ENCODE results near the gene PLAGL1.
A peak's percentile ranks its signal among the peaks of the same experiment; 100 is the strongest.
"Not testable (repeated sequence)": the region's sequence is repeated elsewhere in the genome, so short reads cannot be mapped to it uniquely, and the experiment has no call there.

PLAGL1 gene, protein sequence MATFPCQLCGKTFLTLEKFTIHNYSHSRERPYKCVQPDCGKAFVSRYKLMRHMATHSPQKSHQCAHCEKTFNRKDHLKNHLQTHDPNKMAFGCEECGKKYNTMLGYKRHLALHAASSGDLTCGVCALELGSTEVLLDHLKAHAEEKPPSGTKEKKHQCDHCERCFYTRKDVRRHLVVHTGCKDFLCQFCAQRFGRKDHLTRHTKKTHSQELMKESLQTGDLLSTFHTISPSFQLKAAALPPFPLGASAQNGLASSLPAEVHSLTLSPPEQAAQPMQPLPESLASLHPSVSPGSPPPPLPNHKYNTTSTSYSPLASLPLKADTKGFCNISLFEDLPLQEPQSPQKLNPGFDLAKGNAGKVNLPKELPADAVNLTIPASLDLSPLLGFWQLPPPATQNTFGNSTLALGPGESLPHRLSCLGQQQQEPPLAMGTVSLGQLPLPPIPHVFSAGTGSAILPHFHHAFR

DNA sequence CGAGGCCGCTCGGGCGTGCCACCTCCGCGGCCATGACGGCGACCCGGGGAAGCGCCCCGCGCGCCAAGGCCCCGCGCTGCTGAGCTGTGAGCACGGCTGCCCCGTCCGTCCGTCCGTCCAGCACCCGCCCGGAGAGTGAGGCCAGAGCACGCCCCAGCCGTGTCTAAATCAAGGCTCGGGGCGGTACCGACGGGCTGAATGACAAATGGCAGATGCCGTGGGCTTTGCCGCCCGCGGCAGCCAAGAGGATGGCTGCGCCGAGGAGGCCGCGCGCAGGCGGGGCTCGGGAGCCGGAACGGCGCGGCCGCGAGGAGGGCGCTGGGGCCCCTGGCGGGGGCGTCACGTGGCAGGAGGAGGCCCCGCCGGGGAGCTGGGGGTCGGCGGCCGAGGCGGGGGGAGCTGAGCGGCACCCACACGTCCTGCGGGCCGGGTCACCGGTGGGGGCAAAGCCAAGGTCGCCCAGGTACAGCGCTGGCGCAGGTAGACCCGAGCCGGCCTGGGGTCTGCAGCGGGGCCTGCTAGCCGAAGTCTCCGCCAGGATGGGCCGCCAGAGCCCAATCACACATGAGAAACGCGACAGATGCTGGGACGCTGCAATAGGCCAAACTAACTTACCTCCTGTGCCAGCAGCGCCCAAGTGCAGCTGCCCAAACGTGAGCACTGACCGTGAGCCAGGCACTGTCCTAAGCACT, at the start of gene PLAGL1:
TSS of gene PLAGL1 (minus strand) at position 140 of the 692 bp plus-strand sequence. CDS start 60,123 bp downstream, outside the sequence.
- peak; percentile 63 for DNase-seq (ENCODE audit: low spot score)

DNA sequence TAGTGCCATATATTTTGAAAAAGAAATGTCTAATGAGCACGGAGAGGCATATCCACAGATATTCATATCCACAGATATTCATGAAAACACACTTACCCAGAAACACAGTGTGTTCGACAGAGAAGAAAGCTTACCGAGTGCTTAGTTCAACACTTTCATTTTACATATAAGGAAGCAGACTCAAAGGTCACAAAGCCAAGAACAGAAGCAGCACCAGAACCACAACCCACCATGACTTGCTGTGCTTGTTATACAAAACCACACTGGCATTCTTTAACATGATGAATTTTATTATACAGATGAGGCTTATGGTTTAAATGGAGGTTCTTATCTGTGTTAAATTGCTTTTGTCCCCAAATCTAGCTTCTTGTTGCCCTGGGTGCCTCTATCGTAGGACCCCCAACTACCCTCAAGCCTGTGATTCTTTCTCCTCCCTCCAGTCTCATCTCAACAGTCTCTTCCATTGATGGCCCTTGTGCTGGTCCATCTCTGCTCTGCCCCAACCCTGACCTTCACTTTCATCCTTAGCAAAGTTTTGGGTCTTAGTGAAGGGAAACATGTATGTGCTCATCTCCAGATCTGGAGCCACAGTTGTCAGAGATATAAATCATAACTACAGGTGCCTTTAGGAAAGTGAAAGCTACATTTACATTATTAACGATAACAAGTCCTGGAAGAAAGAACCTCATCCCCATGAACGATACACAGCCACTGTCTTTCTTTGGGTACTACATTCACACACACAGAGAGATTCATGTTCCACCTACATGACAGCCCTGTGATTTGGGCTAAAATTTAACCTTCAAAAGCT, 47.3 kb upstream of the PLAGL1 start:
- no peak for DNase-seq (ENCODE audit: low spot score)

DNA sequence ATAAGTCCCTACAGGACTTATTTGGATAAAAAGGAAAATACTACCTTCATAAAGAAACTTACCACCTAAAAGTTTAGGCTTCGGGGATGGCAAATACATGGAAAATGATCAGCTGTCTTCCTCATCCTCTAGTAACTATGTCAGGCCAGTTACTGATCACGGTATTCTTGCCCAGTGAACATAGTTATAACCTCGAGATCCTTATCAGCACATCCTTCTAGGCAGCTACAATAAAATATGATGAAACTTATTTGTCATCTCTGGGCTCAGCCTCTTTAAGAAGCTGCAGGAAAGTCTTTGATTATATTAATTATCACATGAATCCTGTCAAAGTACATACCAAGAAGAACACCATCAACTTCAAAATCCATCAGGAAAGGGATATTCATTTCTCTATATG, 45.5 kb upstream of the PLAGL1 start:
- no peak for DNase-seq (ENCODE audit: low spot score)

DNA sequence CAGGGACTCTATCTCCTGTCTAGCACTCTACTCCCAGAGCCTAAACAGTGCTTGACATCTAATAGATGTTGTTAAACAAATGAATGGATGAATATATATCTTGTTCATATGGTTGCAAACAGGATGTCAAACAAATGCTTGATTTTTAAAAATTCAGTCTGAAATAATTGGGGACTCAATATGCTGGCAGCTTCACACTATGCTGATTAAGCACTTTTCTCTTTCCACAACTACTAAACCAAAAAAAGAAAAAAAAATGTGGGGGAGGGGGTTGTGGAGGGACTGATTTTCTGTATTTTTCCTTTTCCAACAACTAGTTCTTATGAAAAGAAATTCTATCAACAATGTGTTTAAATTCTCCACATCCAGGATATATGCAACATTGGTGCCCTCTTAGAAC, 44.4 kb upstream of the PLAGL1 start:
- DNase-seq (ENCODE audit: low spot score) = no peak

DNA sequence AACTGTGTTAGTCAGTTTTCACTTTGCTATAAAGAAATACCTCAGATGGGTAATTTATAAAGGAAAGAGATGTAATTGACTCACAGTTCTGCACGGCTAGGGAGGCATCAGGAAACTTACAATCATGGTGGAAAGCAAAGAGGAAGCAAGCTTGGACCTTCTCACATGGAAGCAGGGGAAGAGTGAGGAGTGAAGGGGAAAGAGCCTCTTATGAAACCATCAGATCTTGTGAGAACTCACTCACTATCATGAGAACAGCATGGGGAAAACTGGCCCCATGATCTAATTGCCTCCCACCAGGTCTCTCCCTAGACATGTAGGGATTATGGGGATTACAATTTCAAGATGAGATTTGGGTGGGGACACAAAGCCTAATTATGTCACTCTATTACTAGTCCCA, 41.3 kb upstream of the PLAGL1 start:
- no peak for DNase-seq (ENCODE audit: low spot score)

DNA sequence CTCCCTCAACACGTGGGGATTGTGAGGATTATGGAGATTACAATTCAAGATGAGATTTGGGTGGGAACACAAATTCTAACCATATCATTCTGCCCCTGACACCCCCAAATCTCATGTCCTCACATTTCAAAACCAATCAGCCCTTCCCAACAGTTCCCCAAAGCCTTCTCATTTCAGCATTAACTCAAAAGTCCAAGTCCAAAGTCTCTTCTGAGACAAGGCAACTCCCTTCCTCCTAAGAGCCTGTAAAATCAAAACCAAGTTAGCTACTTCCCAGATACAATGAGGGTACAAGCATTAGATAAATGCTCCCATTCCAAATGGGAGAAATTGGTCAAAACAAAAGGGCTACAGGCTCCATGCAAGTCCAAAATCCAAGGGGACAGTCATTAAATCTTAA, 39.6 kb upstream of the PLAGL1 start:
- no peak for DNase-seq (ENCODE audit: low spot score)

DNA sequence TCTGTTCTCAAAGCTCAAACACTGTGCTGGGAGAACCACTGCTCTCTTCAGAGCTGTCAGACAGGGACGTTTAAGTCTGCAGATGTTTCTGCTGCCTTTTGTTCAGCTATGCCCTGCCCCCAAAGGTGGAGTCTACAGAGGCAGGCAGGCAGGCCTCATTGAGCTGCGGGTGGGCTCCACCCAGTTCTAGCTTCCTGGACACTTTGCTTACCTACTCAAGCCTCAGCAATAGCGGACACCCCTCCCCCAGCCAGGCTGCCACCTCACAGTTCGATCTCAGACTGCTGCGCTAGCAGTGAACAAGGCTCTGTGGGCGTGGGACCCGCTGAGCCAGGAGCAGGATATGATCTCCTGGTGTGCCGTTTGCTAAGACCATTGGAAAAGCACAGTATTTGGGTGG, 38.6 kb upstream of the PLAGL1 start:
- DNase-seq (ENCODE audit: low spot score) = not testable (repeated sequence)

DNA sequence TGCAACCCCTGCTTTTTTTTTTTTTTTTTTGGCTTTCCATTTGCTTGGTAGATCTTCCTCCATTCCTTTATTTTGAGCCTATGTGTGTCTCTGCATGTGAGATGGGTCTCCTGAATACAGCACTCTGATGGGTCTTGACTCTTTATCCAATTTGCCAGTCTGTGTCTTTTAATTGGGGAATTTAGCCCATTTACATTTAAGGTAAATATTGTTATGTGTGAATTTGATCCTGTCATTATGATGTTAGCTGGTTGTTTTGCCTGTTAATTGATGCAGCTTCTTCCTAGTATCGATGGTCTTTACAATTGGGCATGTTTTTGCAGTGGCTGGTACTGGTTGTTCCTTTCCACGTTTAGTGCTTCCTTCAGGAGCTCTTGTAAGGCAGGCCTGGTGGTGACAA, 36.9 kb upstream of the PLAGL1 start:
- not testable (repeated sequence) for DNase-seq (ENCODE audit: low spot score)

DNA sequence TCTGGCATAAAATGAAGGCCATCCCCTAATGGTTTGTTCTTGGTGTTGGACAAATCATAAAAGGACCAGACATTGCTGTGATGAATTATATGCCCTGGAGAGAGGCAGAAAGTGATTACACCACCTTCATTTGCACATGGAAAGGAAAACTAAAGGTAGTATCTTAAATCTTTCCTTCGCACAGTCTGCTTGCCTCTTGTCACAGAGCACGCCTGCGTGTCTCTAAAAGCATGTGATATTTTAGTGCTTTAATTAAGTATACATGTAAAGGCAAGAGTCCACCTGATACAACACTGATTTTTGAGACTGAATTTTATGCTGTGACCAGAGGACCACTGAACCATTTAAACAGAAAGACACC, 28.8 kb upstream of the PLAGL1 start:
- no peak for DNase-seq (ENCODE audit: low spot score)

DNA sequence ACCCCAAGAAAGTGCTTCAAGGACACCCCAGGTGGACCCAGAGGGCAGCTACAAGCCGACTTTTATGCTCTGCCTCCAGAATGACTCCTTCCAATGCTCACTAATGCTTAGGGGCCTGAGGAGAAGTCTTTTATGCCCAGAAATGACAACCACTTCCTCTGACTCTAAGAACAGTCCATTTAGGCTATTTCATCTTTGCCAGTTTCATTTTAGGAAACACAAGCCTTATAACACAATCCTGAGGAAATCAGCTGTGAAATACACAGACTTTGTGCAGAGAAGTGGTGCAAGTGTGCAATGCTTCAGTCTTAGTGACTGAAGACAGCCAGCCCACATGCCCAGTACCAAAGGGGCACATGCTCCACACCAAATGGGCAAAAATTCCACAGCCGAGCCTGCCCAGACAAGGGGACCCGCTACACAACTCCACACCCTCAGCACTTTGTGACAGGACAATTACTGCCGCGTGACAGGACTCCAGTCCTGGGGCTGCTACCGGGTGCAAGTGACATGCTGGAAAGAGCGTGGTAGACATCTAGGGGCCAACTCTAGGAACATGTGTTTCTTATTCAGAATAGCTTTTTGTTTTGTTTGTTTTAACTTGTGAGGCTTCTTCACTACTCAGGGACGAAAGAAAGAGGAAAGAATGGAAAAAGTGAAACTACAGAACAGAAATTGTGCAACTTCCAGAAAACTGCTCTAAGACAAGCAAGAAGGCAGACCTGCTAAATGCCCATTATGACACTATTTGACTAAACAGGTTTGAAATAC, 28.2 kb upstream of the PLAGL1 start:
- DNase-seq (ENCODE audit: low spot score) = peak; percentile 41

DNA sequence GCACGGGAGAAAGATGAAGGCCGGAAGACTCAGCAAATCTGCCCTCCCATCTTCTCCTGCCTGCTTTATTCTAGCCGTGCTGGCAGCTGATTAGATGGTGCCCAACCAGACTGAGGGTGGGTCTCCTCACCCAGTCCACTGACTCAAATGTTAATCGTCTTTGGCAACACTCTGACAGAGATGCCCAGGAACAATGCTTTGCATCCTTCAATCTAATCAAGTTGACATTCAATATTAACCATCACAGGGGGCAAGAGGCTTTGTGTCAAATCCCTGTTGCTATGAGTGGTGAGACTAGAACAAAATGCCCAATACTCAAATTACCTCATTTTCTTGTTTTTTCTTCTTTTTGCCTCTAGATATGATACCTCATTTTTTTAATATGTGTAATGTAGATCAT, 27.4 kb upstream of the PLAGL1 start:
- no peak for DNase-seq (ENCODE audit: low spot score)

DNA sequence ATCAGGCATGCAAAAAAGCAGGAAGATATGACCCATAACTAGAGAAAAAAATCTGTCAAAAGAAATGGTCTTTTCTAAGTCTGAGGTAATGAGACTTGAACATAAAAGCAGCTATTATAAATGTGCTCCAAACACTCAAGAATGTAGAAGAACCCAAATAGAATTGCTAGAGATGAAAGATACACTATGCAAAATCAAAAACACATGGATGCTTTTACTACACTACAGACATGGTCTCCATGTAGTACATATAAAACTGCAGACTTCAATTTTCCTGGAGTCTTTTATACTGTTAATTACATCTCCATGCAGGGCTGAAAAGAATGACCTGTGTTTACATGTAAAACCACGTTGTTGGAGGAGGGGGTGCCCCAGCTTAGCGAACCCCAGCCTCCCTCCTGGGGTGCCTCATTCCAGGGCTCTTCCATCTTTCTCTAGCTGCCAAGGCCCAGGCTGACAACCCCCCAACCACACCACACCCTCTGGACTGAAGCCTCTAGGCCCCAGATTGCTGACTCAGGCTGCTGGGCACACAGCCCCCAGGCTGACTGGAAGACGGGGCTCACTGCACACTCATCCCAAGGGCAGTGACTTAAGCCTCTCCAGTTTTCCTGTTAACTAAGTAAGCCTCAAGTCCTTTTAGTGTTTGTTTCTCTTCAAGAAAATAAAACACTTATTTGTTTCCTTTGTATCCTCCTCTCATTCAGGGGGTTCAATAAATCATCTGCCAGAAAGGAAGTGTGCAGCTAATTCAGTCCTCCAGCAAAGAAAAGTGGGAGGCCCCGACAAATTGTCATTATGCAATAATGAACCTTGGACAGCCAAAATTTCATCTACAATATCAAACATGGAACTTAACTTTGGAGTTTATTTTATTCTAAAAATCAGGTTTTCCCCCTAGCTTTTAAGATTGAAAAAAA, 26.0 kb upstream of the PLAGL1 start:
- DNase-seq (ENCODE audit: low spot score) = peak; percentile 92

DNA sequence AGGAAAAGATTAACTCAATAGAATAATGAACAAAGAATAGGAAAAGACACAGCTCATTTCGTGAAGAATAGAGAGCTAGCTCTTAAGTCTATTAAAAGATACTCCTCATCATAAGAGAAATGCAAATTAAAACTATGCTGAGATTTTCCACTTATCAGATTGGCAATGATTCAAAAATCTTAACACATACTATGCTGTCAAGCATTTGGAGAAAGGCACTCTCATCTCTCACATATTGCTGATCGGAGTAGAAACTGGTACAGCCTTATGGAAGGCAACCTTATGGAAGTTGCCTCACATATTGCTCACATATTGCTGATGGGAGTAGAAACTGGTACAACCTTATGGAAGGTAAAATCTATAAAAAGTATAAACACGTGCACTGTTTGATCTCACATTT, 21.4 kb upstream of the PLAGL1 start:
- DNase-seq (ENCODE audit: low spot score) = no peak

DNA sequence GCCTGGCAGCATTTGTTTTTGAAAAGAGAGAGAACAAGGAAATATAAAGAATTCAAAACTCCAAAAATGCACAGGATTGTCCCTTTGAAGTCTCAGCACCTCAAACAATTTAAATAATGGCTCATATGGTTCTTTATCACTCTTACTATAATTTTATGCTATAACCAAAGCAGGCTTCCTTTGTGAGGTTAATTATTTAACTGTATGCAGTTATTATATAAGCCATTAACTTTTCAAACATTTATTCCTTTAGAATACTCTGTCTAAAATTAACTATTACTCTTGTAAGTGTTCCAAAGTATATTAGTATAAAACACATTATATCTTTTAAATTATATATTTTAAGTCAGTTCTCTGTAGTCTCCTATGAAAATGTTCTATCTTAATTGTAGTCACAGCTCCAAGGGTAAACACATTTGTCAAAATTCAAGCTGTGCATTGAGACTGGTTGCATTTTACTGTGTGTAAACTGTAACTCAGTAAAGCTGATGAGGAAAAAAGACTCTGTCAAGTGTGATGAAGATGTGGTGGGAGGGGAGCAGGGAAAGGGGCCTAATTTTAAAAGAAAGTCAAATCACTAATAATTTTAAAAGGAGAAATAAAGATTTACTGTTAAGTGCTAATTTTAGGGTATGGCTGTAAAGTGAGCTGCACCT, 20.0 kb upstream of the PLAGL1 start:
- DNase-seq (ENCODE audit: low spot score) = no peak

DNA sequence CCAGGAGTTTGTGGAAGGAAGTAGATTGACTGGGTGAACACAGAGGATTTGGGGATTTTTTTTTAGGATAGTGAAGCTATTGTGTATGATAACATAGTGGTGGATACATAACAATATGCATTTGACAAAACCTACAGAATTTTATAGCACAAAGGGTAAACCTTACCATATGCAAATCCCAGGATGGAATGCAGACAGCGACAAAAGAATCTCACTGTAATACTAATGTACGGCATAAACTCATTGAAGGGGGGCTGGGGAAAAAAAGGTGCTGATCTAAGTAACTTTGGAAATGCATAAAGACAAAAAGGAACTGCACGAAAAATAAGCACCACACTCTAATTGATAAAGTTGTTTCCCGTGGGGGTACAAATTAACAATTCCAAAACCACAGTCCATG, 15.2 kb upstream of the PLAGL1 start:
- no peak for DNase-seq (ENCODE audit: low spot score)

DNA sequence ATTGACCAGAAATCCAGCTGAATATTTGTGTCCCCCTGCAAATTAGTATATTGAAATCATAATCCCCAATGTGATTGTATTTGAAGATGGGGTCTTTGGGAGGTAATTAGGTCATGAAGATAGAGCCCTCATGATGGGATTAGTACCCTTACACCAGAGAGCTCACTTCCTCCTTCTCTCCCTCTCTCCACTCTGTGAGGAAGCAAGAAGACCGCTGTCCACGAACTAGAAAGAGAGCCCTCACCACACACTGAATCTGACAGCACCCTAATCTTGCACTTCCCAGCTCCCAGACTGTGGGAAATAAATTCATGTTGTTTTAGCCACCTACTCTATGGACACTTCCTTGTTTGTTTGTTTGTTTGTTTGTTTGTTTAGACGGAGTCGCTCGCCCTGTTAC, 11.9 kb upstream of the PLAGL1 start:
- DNase-seq (ENCODE audit: low spot score) = no peak

DNA sequence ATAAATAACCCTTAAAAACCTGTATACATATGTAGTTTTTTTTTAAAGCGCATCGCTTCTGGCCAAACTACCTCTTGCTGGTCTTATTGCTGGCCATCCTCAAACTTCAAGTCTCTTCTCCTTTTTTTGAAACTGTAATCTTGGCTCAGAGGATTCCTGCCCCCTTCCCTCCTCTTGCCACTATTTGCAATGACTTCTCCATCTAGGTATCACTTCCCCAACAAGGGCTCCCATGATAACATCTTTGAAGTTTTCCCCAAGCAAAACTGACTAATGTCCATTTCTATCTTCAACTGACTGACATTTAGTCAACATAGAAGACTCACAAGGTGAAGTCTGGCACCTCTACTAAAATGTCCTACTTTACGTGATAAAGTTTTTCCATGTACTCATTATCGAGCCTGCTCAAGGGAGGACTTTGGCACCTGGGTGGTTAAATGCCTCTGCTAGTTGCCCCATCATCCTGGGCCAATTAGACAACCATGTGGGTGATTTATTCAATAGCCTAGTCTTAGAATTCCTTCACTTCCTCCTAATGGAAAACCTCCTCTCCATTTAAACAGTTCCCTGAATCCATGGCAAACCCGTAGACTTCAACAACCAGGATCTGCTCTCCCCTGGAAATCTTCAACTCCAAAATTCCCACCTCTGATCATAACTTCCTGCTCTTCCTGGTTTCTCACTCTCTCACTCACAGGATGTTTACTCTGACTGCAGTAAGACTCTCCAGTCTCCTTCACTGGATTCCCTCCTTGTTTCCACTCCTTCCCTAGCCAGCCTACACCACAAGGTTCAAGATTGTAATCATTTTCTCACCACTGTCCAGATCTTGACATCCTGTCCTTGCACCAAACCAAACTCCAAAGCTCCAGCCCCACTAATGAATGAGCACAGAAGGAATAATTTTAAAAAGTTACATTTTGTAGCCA, 9.4 kb upstream of the PLAGL1 start:
- DNase-seq (ENCODE audit: low spot score) = no peak

DNA sequence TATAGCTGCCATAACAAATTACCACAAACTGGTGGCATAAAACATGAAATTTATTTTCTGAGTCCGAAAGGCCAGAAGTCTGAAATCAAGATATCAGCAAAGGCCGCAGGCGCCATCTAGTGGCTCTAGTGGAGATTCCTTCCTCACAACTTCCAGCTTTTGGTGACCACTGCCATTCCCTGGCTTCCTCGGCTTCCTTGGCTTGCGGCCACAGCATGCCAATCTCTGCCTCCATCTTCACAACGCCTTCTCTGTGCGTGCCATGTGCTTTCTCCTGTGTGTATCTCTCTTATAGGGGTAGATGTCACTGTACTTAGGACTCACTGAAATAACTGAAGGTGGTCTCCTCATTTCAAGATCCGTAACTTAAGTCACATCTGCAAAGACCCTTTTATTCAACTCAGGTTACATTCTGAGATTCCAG, 5.4 kb upstream of the PLAGL1 start:
- peak; percentile 71 for DNase-seq (ENCODE audit: low spot score)

DNA sequence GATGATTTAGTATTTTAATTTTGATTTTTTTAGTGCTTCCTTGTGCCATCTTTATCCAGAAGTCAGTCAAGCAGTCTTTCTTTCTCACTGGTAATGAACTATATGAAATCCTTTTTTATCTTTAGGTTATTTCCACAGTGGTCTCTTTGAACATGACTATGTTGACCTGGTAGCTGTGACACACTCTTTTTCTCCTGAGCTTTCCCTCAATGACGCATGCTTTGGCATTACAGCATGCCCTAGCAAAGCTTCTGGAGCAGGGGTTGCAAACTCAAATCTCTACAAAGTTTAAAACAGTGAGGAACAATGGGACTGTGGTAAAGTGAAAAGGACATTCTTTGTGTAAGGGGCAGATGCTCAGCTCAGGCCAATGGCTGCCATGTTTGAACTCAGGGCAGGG, 4.5 kb upstream of the PLAGL1 start:
- DNase-seq (ENCODE audit: low spot score) = peak; percentile 14

Measured in AG08395 (cell line).